HG02610 (cell line): ENCODE measurements around the gene OS9.

ENCODE experiments used
- ATAC-seq: cut with Tn5 transposase; IDR thresholded peaks from one replicate; pipeline ENCODE4 v1.9.1; 2021; ENCODE audit warnings: mild to moderate bottlenecking, moderate library complexity; ENCODE audit not compliant: unreplicated experiment

OS9 gene

GRCh38 chr12:57751432-57751787 is 57.5 kb downstream of the OS9 start:
- ATAC-seq = no peak

GRCh38 chr12:57751788-57752667 is 58.1 kb downstream of the OS9 start, which contains the start of gene CDK4:
Gene CDK4 (minus strand): TSS chr12:57752310. CDS start chr12:57751717, 593 bp downstream.
- ATAC-seq = peak; percentile 65

GRCh38 chr12:57752668-57753000 is 58.7 kb downstream of the OS9 start:
- ATAC-seq = no peak

GRCh38 chr12:57753756-57754337 is 59.9 kb downstream of the OS9 start:
- ATAC-seq = no peak

- peak; percentile 27 for ATAC-seq
Measured at GRCh38 chr12:57754411-57755193, 60.7 kb downstream of the OS9 start, which contains the start of gene MARCHF9. Gene MARCHF9 (plus strand): TSS chr12:57755103. CDS start chr12:57755529, 426 bp downstream.

- no peak for ATAC-seq
Measured at GRCh38 chr12:57755194-57755453, 61.2 kb downstream of the OS9 start.

GRCh38 chr12:57755454-57756372 is 61.8 kb downstream of the OS9 start:
- ATAC-seq = no peak

GRCh38 chr12:57756406-57757341 is 62.7 kb downstream of the OS9 start:
- peak; percentile 20 for ATAC-seq

GRCh38 chr12:57757771-57758170 is 63.8 kb downstream of the OS9 start:
- no peak for ATAC-seq

- no peak for ATAC-seq
Measured at GRCh38 chr12:57758552-57759359, 64.8 kb downstream of the OS9 start.

- no peak for ATAC-seq
Measured at GRCh38 chr12:57759360-57759980, 65.5 kb downstream of the OS9 start.

- no peak for ATAC-seq
Measured at GRCh38 chr12:57760347-57760982, 66.5 kb downstream of the OS9 start.

GRCh38 chr12:57761391-57761998 is 67.6 kb downstream of the OS9 start:
- no peak for ATAC-seq

GRCh38 chr12:57762463-57762862 is 68.5 kb downstream of the OS9 start:
- ATAC-seq = no peak

GRCh38 chr12:57763881-57764661 is 70.1 kb downstream of the OS9 start:
- no peak for ATAC-seq

GRCh38 chr12:57764662-57765002 is 70.7 kb downstream of the OS9 start:
- peak; percentile 1 for ATAC-seq
